22Rv1 (cell line): Measurements from ENCODE around the gene PRDM16.

ENCODE experiments used
- H3K27ac ChIP-seq: fragments of 450-650 bp; 2 replicates; pipeline ENCODE4 v1.5.1; 2017
- CTCF ChIP-seq: fragments of 450-650 bp; IDR thresholded peaks from 2 replicates; pipeline ENCODE4 v1.5.1; 2017; ENCODE audit warnings: mild to moderate bottlenecking
- ZFX ChIP-seq: fragments of 450-650 bp; IDR thresholded peaks from 2 replicates; pipeline ENCODE4 v1.6.1; 2017; ENCODE audit warnings: antibody characterized with exemption, borderline replicate concordance

PRDM16 gene

GRCh38 chr1:3056641-3057040, 12.4 kb upstream of the PRDM16 start:
- no peak for TF ChIP-seq ZFX
- no peak for TF ChIP-seq CTCF

GRCh38 chr1:3058263-3059030, 10.6 kb upstream of the PRDM16 start:
- no peak for TF ChIP-seq ZFX
- TF ChIP-seq CTCF, result no peak
- no peak overlapping the region for H3K27ac ChIP-seq

More at GRCh38 chr1:3056641-3057040, 12.4 kb upstream of the PRDM16 start:
- no peak overlapping the region for H3K27ac ChIP-seq

DNA sequence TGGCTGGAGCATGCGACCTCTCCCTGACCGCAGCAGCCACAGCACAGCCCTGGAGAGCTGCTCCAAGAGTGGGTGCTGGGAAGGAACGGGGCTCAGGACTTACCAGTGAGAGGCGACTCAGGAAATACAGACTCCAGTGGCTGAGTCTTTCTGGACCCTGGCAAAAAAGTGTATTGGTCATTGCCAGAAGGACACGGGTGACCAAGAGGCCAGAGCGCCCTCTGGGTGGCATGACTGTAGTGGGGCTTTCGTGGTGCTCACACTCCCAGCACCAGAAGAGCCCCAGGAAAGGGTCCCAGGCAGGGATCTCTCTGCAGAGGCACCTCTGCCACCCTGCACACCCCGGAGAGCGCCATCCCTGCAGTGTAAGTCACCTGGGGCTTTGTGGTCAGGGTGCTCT, 8.9 kb upstream of the PRDM16 start:
- no peak for TF ChIP-seq ZFX
- no peak for TF ChIP-seq CTCF

GRCh38 chr1:3060601-3061551, 8.1 kb upstream of the PRDM16 start:
- H3K27ac ChIP-seq, result no peak overlapping the region
- no peak for TF ChIP-seq CTCF
- TF ChIP-seq ZFX, result no peak

More for the DNA sequence above, 8.9 kb upstream of the PRDM16 start:
- no peak overlapping the region for H3K27ac ChIP-seq

DNA sequence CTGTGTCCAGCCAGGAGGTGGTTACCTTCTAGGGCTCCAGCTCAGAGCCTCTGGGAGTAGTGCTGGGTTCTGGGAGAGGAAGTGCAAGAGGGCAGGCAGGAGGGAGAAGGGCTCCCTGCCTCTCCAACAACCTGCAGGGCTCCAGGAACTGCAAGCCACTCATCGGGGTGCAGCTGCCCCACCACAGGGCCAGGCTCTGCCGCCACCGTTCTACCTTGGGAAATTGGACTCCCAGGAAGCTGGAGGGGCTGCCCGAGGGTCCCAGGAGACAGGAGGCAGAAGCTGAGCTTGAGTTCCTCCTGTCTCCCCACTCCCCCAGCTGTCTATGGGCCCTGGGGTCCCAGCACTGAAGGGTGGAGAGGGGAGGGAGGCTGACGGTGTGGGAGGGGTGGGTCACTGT, 7.4 kb upstream of the PRDM16 start:
- H3K27ac ChIP-seq, result no peak overlapping the region
- TF ChIP-seq ZFX, result no peak
- no peak for TF ChIP-seq CTCF

DNA sequence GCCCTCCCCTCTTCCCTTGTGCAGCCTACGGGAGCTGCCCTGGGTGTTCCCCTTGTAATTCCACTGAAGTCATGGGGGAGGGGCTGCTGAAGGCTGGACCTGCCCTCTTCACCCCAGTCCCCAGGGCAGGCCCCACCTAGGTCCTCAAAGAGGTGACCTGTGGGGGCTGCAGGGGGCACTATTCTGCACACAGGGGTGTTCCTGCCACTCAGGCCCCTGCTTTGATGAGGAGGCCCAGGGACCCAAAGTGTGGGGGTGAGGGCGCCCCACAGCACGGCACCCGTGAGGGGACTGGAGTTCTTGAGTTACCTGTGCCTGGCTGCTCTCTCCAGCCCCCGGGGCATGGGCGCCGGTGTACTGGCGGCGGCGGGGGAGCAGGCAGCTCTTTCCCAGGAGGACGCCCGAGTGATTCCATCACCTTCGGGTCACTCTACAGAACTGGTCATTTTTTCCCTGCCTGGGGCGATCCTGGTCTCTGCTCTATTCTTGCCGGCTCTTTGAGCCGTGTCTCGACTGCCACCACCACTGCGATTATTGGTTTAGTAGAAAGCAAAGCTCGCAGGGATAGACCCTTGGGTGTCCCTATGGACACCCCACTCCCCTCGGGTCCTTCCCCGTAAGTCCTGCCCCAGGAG, 6.9 kb upstream of the PRDM16 start:
- TF ChIP-seq CTCF, result no peak
- no peak for TF ChIP-seq ZFX
- H3K27ac ChIP-seq, result no peak overlapping the region
